HEK293 (cell line): ENCODE data around the gene PRPF6.

ENCODE experiments used
- GLIS2 ChIP-seq: fragments of 450-650 bp; formaldehyde crosslinking; IDR thresholded peaks from 2 replicates; pipeline ENCODE4 v1.5.1; 2016; ENCODE audit warnings: missing biosample characterization, missing genetic modification characterization
- PATZ1 ChIP-seq: fragments of 450-650 bp; formaldehyde crosslinking; IDR thresholded peaks from 2 replicates; pipeline ENCODE4 v1.5.1; 2016; ENCODE audit warnings: missing biosample characterization, missing genetic modification characterization
- PRDM6 ChIP-seq: fragments of 450-650 bp; formaldehyde crosslinking; IDR thresholded peaks from 2 replicates; pipeline ENCODE4 v1.5.1; 2017; ENCODE audit warnings: missing biosample characterization, missing genetic modification characterization
- ZBTB11 ChIP-seq: fragments of 450-650 bp; formaldehyde crosslinking; conservative IDR thresholded peaks from 2 replicates; pipeline ENCODE4 v1.5.1; 2016; ENCODE audit warnings: low read depth, missing biosample characterization, missing genetic modification characterization
- ZFP3 ChIP-seq: fragments of 450-650 bp; formaldehyde crosslinking; IDR thresholded peaks from 2 replicates; pipeline ENCODE4 v1.5.1; 2016; ENCODE audit warnings: low read depth, missing biosample characterization, missing genetic modification characterization
- ZNF280D ChIP-seq: fragments of 450-650 bp; formaldehyde crosslinking; IDR thresholded peaks from 2 replicates; pipeline ENCODE4 v1.5.1; 2016; ENCODE audit warnings: missing biosample characterization, missing genetic modification characterization
- ZNF416 ChIP-seq: fragments of 450-650 bp; formaldehyde crosslinking; IDR thresholded peaks from 2 replicates; pipeline ENCODE4 v1.5.1; 2016; ENCODE audit warnings: missing biosample characterization, missing genetic modification characterization
- ZNF48 ChIP-seq: fragments of 450-650 bp; formaldehyde crosslinking; IDR thresholded peaks from 2 replicates; pipeline ENCODE4 v1.5.1; 2016; ENCODE audit warnings: missing biosample characterization, missing genetic modification characterization
- ZNF529 ChIP-seq: fragments of 450-650 bp; formaldehyde crosslinking; IDR thresholded peaks from 2 replicates; pipeline ENCODE4 v1.5.1; 2017; ENCODE audit warnings: missing genetic modification characterization, missing biosample characterization; ENCODE audit not compliant: insufficient replicate concordance
- ZNF560 ChIP-seq: fragments of 450-650 bp; formaldehyde crosslinking; IDR thresholded peaks from 2 replicates; pipeline ENCODE4 v1.5.1; 2017; ENCODE audit warnings: missing biosample characterization, missing genetic modification characterization, borderline replicate concordance
- ZNF629 ChIP-seq: fragments of 450-650 bp; formaldehyde crosslinking; IDR thresholded peaks from 2 replicates; pipeline ENCODE4 v1.5.1; 2017; ENCODE audit warnings: missing biosample characterization, missing genetic modification characterization
- ZNF704 ChIP-seq: fragments of 450-650 bp; formaldehyde crosslinking; IDR thresholded peaks from 2 replicates; pipeline ENCODE4 v1.5.1; 2016; ENCODE audit warnings: missing biosample characterization, missing genetic modification characterization
- ZNF768 ChIP-seq: fragments of 450-650 bp; formaldehyde crosslinking; IDR thresholded peaks from 2 replicates; pipeline ENCODE4 v1.5.1; 2018; ENCODE audit warnings: missing biosample characterization, mild to moderate bottlenecking, missing genetic modification characterization

The PRPF6 gene

GRCh38 chr20:64064145-64064698, 83.3 kb downstream of the PRPF6 start (continued):
- TF ChIP-seq PATZ1 (tag by site-specific recombination) (0 out of 2 replicates have a peak, but pooled peaks have one; percentile 14), ZNF560 (tag by site-specific recombination) (no peak), ZNF48 (no peak), ZNF704 (tag by site-specific recombination) (no peak), ZNF529 (tag by site-specific recombination) (no peak), ZNF629 (no peak), ZFP3 (tag by site-specific recombination) (no peak), PRDM6 (tag by site-specific recombination) (no peak), ZNF768 (no peak), ZNF416 (tag by site-specific recombination) (no peak), GLIS2 (tag by site-specific recombination) (peak; percentile 57), ZNF280D (tag by site-specific recombination) (no peak), ZBTB11 (tag by site-specific recombination) (no peak)
- TF ChIP-seq, all 188 proteins: peak for 5
